ENCODE results near the gene E2F4.

The E2F4 gene

DNA sequence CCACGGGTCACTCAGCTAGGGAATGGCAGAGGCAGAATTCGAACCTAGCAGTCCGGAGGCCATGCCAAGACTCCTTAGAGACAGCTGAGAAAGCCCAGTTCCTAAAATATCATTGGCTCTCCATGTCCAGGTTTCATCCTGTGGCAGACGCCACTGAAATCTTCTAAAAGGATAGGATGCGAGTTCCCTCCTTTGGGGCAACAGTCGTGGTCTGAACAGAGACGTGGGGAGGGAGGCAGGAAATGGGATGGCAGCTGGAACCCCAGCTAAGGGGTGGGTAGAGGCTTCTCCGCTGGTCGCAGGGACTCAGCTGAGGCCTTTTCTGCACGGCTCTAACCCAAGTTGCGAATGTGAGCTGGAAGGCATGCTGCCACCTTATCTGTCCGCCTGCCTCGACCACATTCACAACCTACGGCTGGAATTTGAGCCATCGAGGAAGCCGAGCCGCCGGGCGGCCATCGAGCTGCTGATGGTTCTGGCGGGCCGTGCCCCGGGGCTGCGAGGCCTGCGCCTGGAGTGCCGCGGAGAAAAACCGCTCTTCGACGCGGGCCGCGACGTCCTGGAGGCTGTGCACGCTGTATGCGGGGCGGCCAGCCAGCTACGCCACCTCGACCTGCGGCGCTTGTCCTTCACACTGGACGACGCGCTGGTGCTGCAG is 29.3 kb upstream of the E2F4 start:
- no peak for TF ChIP-seq YY1 (IDR thresholded peaks at IDR 0.05; ENCODE audit: low read depth)
- peak; percentile 6; the same call in 1 of the 2 replicates for TF ChIP-seq EP300 (IDR thresholded peaks at IDR 0.05; ENCODE audit: borderline replicate concordance)
- TF ChIP-seq ZBTB7A (IDR thresholded peaks at IDR 0.05; ENCODE audit: low read depth) = no peak
- no peak for TF ChIP-seq EGR1 (IDR thresholded peaks at IDR 0.05)

- TF ChIP-seq TAF1 (IDR thresholded peaks at IDR 0.05; ENCODE audit: low read depth) (no peak), MAX (IDR thresholded peaks at IDR 0.05) (peak; percentile 91), TCF12 (IDR thresholded peaks at IDR 0.05; ENCODE audit: low read depth) (no peak), REST (IDR thresholded peaks at IDR 0.05; ENCODE audit: low read depth) (no peak), NFIC (IDR thresholded peaks at IDR 0.05) (no peak), TEAD4 (IDR thresholded peaks at IDR 0.05) (no peak), CEBPB (IDR thresholded peaks at IDR 0.05) (no peak), EGR1 (IDR thresholded peaks at IDR 0.05) (no peak), ZBTB7A (IDR thresholded peaks at IDR 0.05; ENCODE audit: low read depth) (no peak), FOXM1 (IDR thresholded peaks at IDR 0.05; ENCODE audit: borderline replicate concordance, low read depth) (no peak), EP300 (IDR thresholded peaks at IDR 0.05; ENCODE audit: borderline replicate concordance) (peak; percentile 4; the same call in 1 of the 2 replicates), YY1 (IDR thresholded peaks at IDR 0.05; ENCODE audit: low read depth) (no peak)
- TF ChIP-seq, protein P1, sequence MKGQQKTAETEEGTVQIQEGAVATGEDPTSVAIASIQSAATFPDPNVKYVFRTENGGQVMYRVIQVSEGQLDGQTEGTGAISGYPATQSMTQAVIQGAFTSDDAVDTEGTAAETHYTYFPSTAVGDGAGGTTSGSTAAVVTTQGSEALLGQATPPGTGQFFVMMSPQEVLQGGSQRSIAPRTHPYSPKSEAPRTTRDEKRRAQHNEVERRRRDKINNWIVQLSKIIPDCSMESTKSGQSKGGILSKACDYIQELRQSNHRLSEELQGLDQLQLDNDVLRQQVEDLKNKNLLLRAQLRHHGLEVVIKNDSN (IDR thresholded peaks at IDR 0.05) = peak; percentile 3; the same call in 1 of the 2 replicates
Measured at GRCh38 chr16:67163164-67163998, 28.6 kb upstream of the E2F4 start.

- TF ChIP-seq MAX (IDR thresholded peaks at IDR 0.05) (no peak; the same call in 1 of the 2 replicates), CEBPB (IDR thresholded peaks at IDR 0.05) (no peak), TEAD4 (IDR thresholded peaks at IDR 0.05) (0 out of 2 replicates have a peak, but pooled peaks have one; percentile 12)
Measured at GRCh38 chr16:67163999-67164558, 27.9 kb upstream of the E2F4 start.

- TF ChIP-seq YY1 (IDR thresholded peaks at IDR 0.05; ENCODE audit: low read depth) (no peak), EP300 (IDR thresholded peaks at IDR 0.05; ENCODE audit: borderline replicate concordance) (0 out of 2 replicates have a peak, but pooled peaks have one; percentile 11), ZBTB7A (IDR thresholded peaks at IDR 0.05; ENCODE audit: low read depth) (no peak), TCF12 (IDR thresholded peaks at IDR 0.05; ENCODE audit: low read depth) (0 out of 2 replicates have a peak, but pooled peaks have one; percentile 24), TAF1 (IDR thresholded peaks at IDR 0.05; ENCODE audit: low read depth) (no peak), FOXM1 (IDR thresholded peaks at IDR 0.05; ENCODE audit: borderline replicate concordance, low read depth) (no peak), CEBPB (IDR thresholded peaks at IDR 0.05) (no peak), MAX (IDR thresholded peaks at IDR 0.05) (peak; percentile 88), REST (IDR thresholded peaks at IDR 0.05; ENCODE audit: low read depth) (no peak), RAD21 (IDR thresholded peaks at IDR 0.05; ENCODE audit: low read depth) (no peak)
- TF ChIP-seq, protein P1 (IDR thresholded peaks at IDR 0.05) = peak; percentile 82
Measured at GRCh38 chr16:67164599-67165061, 27.3 kb upstream of the E2F4 start, which contains the start of gene HSF4. TSS of gene HSF4 (plus strand) at chr16:67164745. CDS start at chr16:67164812, 67 bp downstream.

All from Ishikawa (cell line).